Measurements from ENCODE around the gene CAND2. TPM values are rescaled to one million over a fixed set of nuclear protein-coding genes. Genes with fewer than 3 reads are reported as not detected.

CAND2 gene
- total and polyA plus RNA-seq, 2 experiments from 2014 or later, result 4.3 to 5.0 TPM

DNA sequence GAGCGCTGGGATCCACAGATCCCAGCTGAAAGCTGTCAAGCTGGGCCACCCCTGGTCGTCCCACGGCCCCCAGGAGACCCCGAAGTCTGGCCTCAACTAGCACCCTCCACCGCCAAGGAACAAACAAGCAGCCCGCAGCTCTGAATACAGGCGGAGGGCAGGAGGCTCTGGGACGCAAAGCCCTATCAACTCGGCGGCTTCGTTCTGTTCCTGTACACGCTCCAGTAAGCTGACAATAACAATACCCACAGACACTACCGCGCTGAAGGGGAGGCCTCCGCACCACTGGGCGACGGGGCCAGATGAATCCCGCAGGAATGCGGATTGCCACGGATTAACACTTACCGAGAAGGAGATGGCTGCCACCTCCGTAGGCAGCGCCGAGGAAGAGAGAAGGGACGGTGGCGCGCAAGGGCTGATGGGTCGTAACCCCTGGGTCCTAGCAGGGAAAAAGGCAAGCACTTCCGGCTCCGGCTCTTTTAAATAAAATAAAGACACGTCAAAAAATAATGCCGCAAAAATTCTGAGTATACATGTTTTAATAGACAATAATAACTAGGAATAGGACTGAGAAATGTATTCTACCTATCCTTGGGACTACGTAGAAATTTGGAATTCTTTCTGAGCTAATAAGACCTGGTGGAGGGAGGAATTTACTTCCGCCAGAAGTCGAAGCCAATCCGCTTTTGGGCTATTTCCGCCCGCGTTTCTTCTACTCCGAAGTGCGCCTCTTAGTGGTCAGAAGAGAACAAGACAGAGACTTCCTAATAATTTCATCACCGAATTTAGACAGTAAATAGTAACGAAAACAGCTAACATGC, 44.9 kb downstream of the CAND2 start, which contains the start of gene RPL32:
Gene RPL32 (minus strand): TSS at position 417 of the 821 bp plus-strand sequence. CDS start 1,328 bp downstream, outside the sequence.
- Histone ChIP-seq H3K4me3 (peak within 1 kb of the TSS; percentile 58), H3K27ac (peak within 1 kb of the TSS; percentile 85), H2AFZ (peak within 1 kb of the TSS; percentile 66), H3K4me1 (ENCODE audit: insufficient read depth) (peaks cover 13% of the 10 kb centered on the region), H3K79me2 (peaks cover 42% of the 10 kb centered on the region), H4K20me1 (ENCODE audit: insufficient read depth, poor library complexity, severe bottlenecking) (peaks cover 43% of the 10 kb centered on the region), H3K36me3 (replicated peaks; ENCODE audit: insufficient read depth, low read depth) (peaks cover 5% of the 10 kb centered on the region), H3K9me2 (replicated peaks; ENCODE audit: insufficient read depth) (no peaks in the 10 kb centered on the region), H3K4me2 (peak within 1 kb of the TSS; percentile 67), H3K9me3 (ENCODE audit: low read depth) (no peaks in the 10 kb centered on the region), H3K27me3 (no peaks in the 10 kb centered on the region)
- WGBS (ENCODE audit: low lambda C conversion rate, missing lambda C conversion rate), result under 1% methylated on average over 43 of the region's 43 CpGs
- TF ChIP-seq EZH2 (IDR thresholded peaks at IDR 0.05; ENCODE audit: borderline replicate concordance) (no peak), EZH2phosphoT487 (IDR thresholded peaks at IDR 0.05; ENCODE audit: low read depth, severe bottlenecking, unreplicated experiment) (no peak)
- TF ChIP-seq, protein P1, sequence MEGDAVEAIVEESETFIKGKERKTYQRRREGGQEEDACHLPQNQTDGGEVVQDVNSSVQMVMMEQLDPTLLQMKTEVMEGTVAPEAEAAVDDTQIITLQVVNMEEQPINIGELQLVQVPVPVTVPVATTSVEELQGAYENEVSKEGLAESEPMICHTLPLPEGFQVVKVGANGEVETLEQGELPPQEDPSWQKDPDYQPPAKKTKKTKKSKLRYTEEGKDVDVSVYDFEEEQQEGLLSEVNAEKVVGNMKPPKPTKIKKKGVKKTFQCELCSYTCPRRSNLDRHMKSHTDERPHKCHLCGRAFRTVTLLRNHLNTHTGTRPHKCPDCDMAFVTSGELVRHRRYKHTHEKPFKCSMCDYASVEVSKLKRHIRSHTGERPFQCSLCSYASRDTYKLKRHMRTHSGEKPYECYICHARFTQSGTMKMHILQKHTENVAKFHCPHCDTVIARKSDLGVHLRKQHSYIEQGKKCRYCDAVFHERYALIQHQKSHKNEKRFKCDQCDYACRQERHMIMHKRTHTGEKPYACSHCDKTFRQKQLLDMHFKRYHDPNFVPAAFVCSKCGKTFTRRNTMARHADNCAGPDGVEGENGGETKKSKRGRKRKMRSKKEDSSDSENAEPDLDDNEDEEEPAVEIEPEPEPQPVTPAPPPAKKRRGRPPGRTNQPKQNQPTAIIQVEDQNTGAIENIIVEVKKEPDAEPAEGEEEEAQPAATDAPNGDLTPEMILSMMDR (IDR thresholded peaks at IDR 0.05; ENCODE audit: poor library complexity), result peak; percentile 87
- peak; percentile 95 for DNase-seq (ENCODE audit: low spot score)

DNA sequence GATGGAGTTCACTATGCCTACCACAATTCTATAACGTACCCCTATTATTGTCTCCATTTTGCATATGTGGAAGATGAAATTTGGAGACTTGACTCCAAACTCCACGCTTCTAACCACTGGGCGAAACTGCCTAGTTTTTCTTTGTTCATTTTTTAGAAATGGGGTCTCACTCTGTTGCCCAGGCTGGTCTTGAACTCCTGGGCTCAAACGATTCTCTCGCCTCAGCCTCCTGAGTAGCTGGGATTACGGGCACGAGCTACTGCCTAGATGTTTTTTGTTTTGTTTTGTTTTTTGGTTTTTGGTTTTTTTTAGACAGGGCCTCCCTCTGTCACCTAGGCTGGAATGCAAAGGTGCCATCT, 45.5 kb downstream of the CAND2 start:
- Histone ChIP-seq H3K9me2 (replicated peaks; ENCODE audit: insufficient read depth) (no peaks in the 10 kb centered on the region), H3K4me2 (peak overlapping the region; percentile 67), H3K4me3 (no peak overlapping the region), H3K9me3 (ENCODE audit: low read depth) (no peaks in the 10 kb centered on the region), H3K27ac (peak overlapping the region; percentile 4), H3K36me3 (replicated peaks; ENCODE audit: insufficient read depth, low read depth) (peaks cover 5% of the 10 kb centered on the region), H4K20me1 (ENCODE audit: insufficient read depth, poor library complexity, severe bottlenecking) (peaks cover 37% of the 10 kb centered on the region), H3K79me2 (peaks cover 42% of the 10 kb centered on the region), H3K27me3 (no peaks in the 10 kb centered on the region), H3K4me1 (ENCODE audit: insufficient read depth) (peaks cover 13% of the 10 kb centered on the region), H2AFZ (peak overlapping the region; percentile 66)
- 65% methylated on average over 7 of the region's 7 CpGs for WGBS (ENCODE audit: low lambda C conversion rate, missing lambda C conversion rate)
- DNase-seq (ENCODE audit: low spot score), result no peak
- TF ChIP-seq, protein P1 (IDR thresholded peaks at IDR 0.05; ENCODE audit: poor library complexity), result no peak
- TF ChIP-seq EZH2phosphoT487 (IDR thresholded peaks at IDR 0.05; ENCODE audit: low read depth, severe bottlenecking, unreplicated experiment) (no peak), EZH2 (IDR thresholded peaks at IDR 0.05; ENCODE audit: borderline replicate concordance) (no peak)

DNA sequence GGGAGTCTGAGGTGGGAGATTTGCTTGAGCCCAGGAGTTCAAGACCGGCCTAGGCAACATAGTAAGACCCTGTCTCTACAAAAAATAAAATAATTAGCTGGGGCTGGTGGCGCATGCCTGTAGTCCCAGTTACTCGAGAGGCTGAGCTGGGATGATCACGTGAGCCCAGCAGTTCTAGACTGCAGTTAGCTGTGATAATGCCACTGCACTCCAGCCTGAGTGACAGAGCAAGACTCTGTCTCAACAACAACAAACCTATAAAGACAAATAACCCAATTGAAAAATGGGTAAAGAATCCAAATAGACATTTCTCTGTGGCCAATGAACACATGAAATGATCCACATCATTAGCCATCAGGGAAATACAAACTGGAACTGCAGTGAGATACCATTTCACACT, 46.0 kb downstream of the CAND2 start:
- Histone ChIP-seq H3K27ac (no peak overlapping the region), H3K4me3 (no peak overlapping the region), H4K20me1 (ENCODE audit: insufficient read depth, poor library complexity, severe bottlenecking) (peaks cover 32% of the 10 kb centered on the region), H3K27me3 (no peaks in the 10 kb centered on the region), H3K36me3 (replicated peaks; ENCODE audit: insufficient read depth, low read depth) (peaks cover 5% of the 10 kb centered on the region), H3K79me2 (peaks cover 38% of the 10 kb centered on the region), H3K9me2 (replicated peaks; ENCODE audit: insufficient read depth) (no peaks in the 10 kb centered on the region), H3K9me3 (ENCODE audit: low read depth) (no peaks in the 10 kb centered on the region), H3K4me1 (ENCODE audit: insufficient read depth) (peaks cover 13% of the 10 kb centered on the region), H2AFZ (no peak overlapping the region), H3K4me2 (no peak overlapping the region)
- TF ChIP-seq, protein P1 (IDR thresholded peaks at IDR 0.05; ENCODE audit: poor library complexity), result no peak
- TF ChIP-seq EZH2phosphoT487 (IDR thresholded peaks at IDR 0.05; ENCODE audit: low read depth, severe bottlenecking, unreplicated experiment) (no peak), EZH2 (IDR thresholded peaks at IDR 0.05; ENCODE audit: borderline replicate concordance) (no peak)
- 96% methylated on average over 4 of the region's 4 CpGs for WGBS (ENCODE audit: low lambda C conversion rate, missing lambda C conversion rate)
- no peak for DNase-seq (ENCODE audit: low spot score)

All from hepatocyte (in vitro differentiated cells).